Activated naive CD4-positive, alpha-beta T cell treated with anti-CD3 and anti-CD28 coated beads, Interleukin-2, amount 50 U/mL, for 16 hours (primary cell): ENCODE results near the gene DMTF1.
"Not testable (repeated sequence)": the region's sequence is repeated elsewhere in the genome, so short reads cannot be mapped to it uniquely, and the experiment has no call there.

Source experiments
- DNase-seq: peaks from one replicate; pipeline ENCODE4 v3.0.0-alpha.2; 2020

Gene DMTF1, protein sequence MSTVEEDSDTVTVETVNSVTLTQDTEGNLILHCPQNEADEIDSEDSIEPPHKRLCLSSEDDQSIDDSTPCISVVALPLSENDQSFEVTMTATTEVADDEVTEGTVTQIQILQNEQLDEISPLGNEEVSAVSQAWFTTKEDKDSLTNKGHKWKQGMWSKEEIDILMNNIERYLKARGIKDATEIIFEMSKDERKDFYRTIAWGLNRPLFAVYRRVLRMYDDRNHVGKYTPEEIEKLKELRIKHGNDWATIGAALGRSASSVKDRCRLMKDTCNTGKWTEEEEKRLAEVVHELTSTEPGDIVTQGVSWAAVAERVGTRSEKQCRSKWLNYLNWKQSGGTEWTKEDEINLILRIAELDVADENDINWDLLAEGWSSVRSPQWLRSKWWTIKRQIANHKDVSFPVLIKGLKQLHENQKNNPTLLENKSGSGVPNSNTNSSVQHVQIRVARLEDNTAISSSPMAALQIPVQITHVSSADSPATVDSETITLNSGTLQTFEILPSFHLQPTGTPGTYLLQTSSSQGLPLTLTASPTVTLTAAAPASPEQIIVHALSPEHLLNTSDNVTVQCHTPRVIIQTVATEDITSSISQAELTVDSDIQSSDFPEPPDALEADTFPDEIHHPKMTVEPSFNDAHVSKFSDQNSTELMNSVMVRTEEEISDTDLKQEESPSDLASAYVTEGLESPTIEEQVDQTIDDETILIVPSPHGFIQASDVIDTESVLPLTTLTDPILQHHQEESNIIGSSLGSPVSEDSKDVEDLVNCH

GRCh38 chr7:87152112-87152896 is at the start of gene DMTF1:
Gene DMTF1, plus strand, starts transcription at chr7:87152453. Its CDS starts 12,489 bp downstream, at chr7:87164942.
- peak; percentile 87 for DNase-seq

GRCh38 chr7:87105401-87105800 is 46.9 kb upstream of the DMTF1 start:
- no peak for DNase-seq

GRCh38 chr7:87106974-87107612 is 45.2 kb upstream of the DMTF1 start:
- DNase-seq = no peak

DNA sequence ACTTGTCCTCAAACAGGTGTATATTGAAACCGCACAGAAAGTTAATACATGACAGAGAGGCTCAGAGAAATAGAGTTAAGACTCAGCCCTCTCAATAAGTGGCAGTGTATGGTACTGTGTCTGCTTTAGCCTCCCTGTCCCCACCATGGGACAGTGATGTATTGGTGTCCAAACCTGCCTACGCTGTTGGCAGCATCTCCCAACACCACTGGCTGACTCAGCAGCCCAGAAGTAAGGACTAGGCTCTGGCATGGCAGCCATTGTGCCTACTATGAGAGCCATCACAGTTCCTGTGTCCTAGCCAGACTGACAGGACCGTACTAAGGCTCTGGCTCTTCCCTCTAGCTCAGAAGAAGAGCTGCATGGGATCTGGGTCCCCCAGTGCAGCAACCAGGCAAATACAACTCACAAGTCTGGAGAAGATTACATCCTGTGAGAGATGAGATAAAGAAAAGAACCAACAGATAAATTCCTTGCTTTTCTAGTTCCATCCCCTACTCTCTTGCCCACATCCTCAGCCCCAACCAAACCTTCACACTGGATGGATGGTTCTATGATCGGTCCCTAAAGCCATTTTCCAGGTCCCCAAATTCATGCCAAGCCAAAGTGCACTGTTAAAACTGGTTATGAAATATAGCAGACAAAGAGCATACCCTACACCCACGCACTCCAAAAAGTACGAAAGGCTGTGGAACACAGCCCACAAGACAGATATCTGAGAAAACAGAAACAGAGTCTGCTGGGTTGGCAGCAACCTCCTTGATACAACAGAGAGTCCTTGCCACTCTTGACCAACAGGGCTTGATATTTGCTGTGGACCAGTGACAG is 44.1 kb upstream of the DMTF1 start:
- DNase-seq = no peak

- DNase-seq = no peak
Measured at GRCh38 chr7:87110778-87111177, 41.5 kb upstream of the DMTF1 start.

DNA sequence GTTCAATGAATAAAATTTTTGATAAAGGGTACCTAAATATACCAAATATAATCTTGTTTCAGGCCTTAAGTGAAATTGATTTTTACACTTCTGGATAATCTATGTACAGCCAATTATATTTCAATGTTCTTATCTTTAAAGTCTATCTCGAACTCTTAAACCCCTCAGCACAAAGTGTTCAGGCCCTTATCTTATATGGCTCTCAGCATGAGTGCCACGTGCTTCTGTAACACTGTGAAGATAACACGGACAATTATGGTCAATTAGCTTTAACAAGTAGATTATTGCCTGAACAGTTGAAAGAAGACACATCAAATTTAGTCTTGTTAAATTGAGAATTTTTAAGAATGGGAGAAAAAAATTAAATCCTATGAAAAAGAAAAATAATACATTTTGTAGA is 40.4 kb upstream of the DMTF1 start:
- DNase-seq = no peak

GRCh38 chr7:87113077-87113476 is 39.2 kb upstream of the DMTF1 start:
- DNase-seq = no peak

GRCh38 chr7:87113904-87114303 is 38.3 kb upstream of the DMTF1 start:
- not testable (repeated sequence) for DNase-seq

DNA sequence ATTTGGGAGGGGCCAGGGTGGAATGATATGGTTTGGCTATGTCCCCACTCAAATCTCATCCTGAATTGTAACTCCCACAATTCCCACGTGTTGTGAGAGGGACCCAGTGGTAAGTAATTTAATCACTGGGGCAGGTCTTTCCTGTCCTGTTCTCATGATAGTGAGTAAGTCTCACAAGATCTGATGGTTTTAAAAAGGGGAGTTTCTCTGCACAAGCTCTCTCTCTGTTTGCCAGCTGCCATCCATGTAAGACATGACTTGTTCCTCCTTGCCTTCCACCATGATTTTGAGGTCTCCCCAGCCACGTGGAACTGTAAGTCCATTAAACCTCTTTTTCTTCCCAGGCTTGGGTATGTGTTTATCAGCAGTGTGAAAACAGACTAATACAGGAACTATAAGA is 36.5 kb upstream of the DMTF1 start:
- DNase-seq = not testable (repeated sequence)

GRCh38 chr7:87116315-87116714 is 35.9 kb upstream of the DMTF1 start:
- DNase-seq = no peak

- DNase-seq = no peak
Measured at GRCh38 chr7:87119581-87119980, 32.7 kb upstream of the DMTF1 start.

DNA sequence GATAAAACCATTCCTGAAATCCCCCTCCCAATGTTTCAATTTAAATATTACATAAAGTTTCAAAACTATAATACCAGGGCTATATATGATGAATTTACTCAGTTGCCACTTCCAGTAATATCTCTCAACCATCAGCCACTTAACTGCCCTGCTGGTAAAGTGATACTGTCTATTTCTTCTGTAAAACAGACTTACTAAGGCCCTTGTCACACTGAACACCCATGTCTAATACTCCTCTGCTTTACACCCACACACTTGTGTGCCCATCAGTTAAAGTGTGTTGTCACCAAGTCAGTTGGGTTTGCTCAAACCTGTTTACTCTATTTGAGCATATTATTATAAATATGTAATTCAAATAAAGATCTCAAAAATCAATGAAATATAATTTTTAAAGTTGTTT is 29.1 kb upstream of the DMTF1 start:
- no peak for DNase-seq

GRCh38 chr7:87127019-87127418 is 25.2 kb upstream of the DMTF1 start:
- DNase-seq = no peak

GRCh38 chr7:87128861-87129267 is 23.4 kb upstream of the DMTF1 start:
- no peak for DNase-seq

- DNase-seq = no peak
Measured at GRCh38 chr7:87129332-87129731, 22.9 kb upstream of the DMTF1 start.

GRCh38 chr7:87129848-87130247 is 22.4 kb upstream of the DMTF1 start:
- DNase-seq = no peak

GRCh38 chr7:87131771-87132170 is 20.5 kb upstream of the DMTF1 start:
- DNase-seq = no peak

DNA sequence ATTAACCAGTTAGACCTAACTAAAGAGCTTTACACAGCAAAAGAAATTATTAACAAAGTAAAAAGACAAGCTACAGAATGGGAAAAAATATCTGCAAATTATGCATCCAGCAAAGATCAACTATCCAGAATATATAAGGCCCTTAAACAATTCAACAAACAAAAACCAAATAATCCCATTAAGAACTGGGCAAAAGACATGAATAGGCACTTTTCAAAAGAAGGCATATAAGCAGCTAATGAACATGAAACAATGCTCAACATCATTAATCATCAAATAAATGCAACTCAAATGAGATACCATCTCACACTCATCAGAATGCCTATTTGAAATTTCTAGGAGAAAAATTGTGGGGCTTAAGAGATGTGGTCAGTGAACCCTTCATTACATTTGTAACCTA is 15.0 kb upstream of the DMTF1 start:
- DNase-seq = no peak

GRCh38 chr7:87139514-87139913 is 12.7 kb upstream of the DMTF1 start:
- no peak for DNase-seq

GRCh38 chr7:87140271-87140748 is 11.9 kb upstream of the DMTF1 start:
- DNase-seq = no peak

DNA sequence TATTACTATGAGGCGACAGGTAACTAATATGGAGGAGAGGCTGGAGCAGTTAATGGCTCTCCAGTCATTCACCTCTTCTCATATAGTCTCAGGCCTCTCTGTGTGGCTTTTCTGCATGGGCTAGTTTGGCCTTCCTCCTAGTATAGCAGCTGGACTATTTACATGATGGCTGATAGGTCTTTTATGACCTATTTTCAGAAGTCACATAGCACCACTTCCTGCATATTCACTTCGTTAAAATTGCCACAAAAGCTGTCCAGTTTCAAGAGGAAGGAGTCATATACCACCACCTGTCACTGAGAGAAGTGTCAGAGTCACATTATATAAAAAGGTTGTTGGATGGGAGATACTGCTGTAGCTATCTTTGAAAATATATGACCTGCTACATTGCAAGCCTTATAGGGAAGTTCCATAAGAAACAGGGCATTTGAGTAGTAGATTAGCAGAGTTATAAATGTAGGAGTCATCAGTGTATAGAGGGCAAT is 8.0 kb upstream of the DMTF1 start:
- DNase-seq = no peak
